Stimulated activated CD4-positive, alpha-beta T cell treated with anti-CD3 and anti-CD28 coated beads, Interleukin-15, amount 100 ng/mL, for 48 hours (primary cell): ENCODE measurements around the gene SHTN1.

Experiments used
- DNase-seq, 2 donors: peaks; one replicate each; pipeline ENCODE4 v3.0.0-alpha.2; 2020; ENCODE audit warnings: low read depth in 2 of 2

SHTN1 gene

GRCh38 chr10:116833986-116834985 is 170.7 kb downstream of the SHTN1 start:
- DNase-seq = no peak

GRCh38 chr10:116831790-116832189 is 173.2 kb downstream of the SHTN1 start:
- no peak for DNase-seq
